Upper lobe of left lung (tissue), 4 donors: ENCODE data around the gene PP2D1.

Source experiments
- CTCF ChIP-seq, 6 experiments: fragments of 450-650 bp in 4 of 6; fragments of 200-600 bp in 2 of 6; sonication (generic) in 2 of 6; IDR thresholded peaks; one replicate each; pipeline ENCODE4 v1.5.1; 2016 to 2019; ENCODE audit warnings: antibody characterized with exemption in 6 of 6
- POLR2A ChIP-seq, 4 donors: fragments of 450-650 bp; IDR thresholded peaks; one replicate each; pipeline ENCODE4 v1.5.1; 2016 to 2017; ENCODE audit warnings: antibody characterized with exemption in 4 of 4, mild to moderate bottlenecking in 2 of 4
- POLR2AphosphoS5 ChIP-seq, 2 donors: sonication (generic); formaldehyde crosslinking; IDR thresholded peaks; one replicate each; pipeline ENCODE4 v1.5.1; 2017; ENCODE audit warnings: antibody characterized with exemption in 2 of 2

- TF ChIP-seq CTCF (IDR thresholded peaks at IDR 0.05) (no peak), POLR2AphosphoS5 (IDR thresholded peaks at IDR 0.05) (no peak), POLR2A (IDR thresholded peaks at IDR 0.05) (no peak)
Measured at GRCh38 chr3:19954676-19955075, 57.4 kb downstream of the PP2D1 start.
